ENCODE data around the gene DGCR8.

The DGCR8 gene

GRCh38 chr22:20056696-20057386 is 23.2 kb upstream of the DGCR8 start:
- peaks cover 7% of the 10 kb centered on the region; the same call in 1 of the 2 replicates for H3K36me3 ChIP-seq (ENCODE audit: control insufficient read depth, low read length)

DNA sequence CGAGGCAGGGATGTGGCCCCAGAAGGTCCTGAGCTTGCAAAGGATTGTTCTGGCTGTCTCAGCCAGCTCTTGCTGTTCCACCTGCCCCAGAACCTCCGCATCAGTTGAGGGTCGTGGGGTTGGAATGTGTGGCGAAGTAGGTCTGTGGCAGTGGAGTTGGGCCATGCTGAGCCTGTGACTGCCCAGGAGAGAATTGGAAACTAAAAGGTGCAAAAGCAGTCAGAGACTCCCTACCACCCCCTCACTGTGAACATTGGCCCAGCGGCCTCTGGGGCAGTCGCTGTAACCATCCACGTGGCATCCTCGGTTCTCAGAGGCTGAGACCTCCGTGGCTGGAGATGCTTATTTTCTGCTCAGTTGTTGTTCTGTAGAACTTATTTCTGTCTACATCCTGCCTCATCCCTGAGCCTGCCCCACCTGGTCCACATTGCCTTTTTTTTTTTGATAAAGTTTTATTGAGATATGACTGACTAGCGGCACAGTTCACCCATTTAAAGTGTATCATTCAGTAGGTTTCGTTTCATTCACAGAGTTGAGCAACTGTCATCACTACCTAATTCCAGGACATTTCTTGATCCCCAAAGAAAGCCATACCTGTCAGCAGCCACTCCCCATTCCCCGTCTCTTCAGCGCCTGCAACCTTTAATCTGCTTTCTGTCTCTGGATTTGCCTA is 22.3 kb upstream of the DGCR8 start:
- TF ChIP-seq CTCF (IDR thresholded peaks at IDR 0.05; ENCODE audit: low read depth, low read length, poor library complexity, severe bottlenecking) (no peak), EZH2phosphoT487 (IDR thresholded peaks at IDR 0.05; ENCODE audit: borderline replicate concordance, low read length) (no peak)
- H3K27me3 ChIP-seq (ENCODE audit: control insufficient read depth, low read length): no peaks in the 10 kb centered on the region
- no peaks in the 10 kb centered on the region for H3K4me1 ChIP-seq (ENCODE audit: control insufficient read depth, low read length)
- no peak overlapping the region for H3K4me3 ChIP-seq (ENCODE audit: low read length)
- H3F3A ChIP-seq (ENCODE audit: control insufficient read depth, insufficient read depth): no peaks in the 10 kb centered on the region
- H3K27ac ChIP-seq (ENCODE audit: low read depth, low read length): no peak overlapping the region
- H3K9me3 ChIP-seq (ENCODE audit: control insufficient read depth, insufficient read depth, low read length): no peaks in the 10 kb centered on the region
- H3K4me2 ChIP-seq (ENCODE audit: low read length): no peak overlapping the region
- H3K79me2 ChIP-seq (ENCODE audit: control insufficient read depth, low read length): no peaks in the 10 kb centered on the region
- no peaks in the 10 kb centered on the region for H3K9me2 ChIP-seq (replicated peaks; ENCODE audit: control insufficient read depth, low read length)
- no peaks in the 10 kb centered on the region for H4K20me1 ChIP-seq (ENCODE audit: control insufficient read depth, insufficient read depth, low read depth, low read length)
- H3K36me3 ChIP-seq (ENCODE audit: control insufficient read depth, low read length): peaks cover 7% of the 10 kb centered on the region; the same call in 1 of the 2 replicates

More at GRCh38 chr22:20056696-20057386, 23.2 kb upstream of the DGCR8 start:
- TF ChIP-seq EZH2phosphoT487 (IDR thresholded peaks at IDR 0.05; ENCODE audit: borderline replicate concordance, low read length) (no peak), CTCF (IDR thresholded peaks at IDR 0.05; ENCODE audit: low read depth, low read length, poor library complexity, severe bottlenecking) (no peak)
- no peaks in the 10 kb centered on the region for H3K9me2 ChIP-seq (replicated peaks; ENCODE audit: control insufficient read depth, low read length)
- no peaks in the 10 kb centered on the region for H3K27me3 ChIP-seq (ENCODE audit: control insufficient read depth, low read length)
- H3K9me3 ChIP-seq (ENCODE audit: control insufficient read depth, insufficient read depth, low read length): no peaks in the 10 kb centered on the region
- no peak overlapping the region for H3K27ac ChIP-seq (ENCODE audit: low read depth, low read length)
- H3F3A ChIP-seq (ENCODE audit: control insufficient read depth, insufficient read depth): no peaks in the 10 kb centered on the region
- no peaks in the 10 kb centered on the region for H3K79me2 ChIP-seq (ENCODE audit: control insufficient read depth, low read length)
- no peaks in the 10 kb centered on the region for H3K4me1 ChIP-seq (ENCODE audit: control insufficient read depth, low read length)
- H4K20me1 ChIP-seq (ENCODE audit: control insufficient read depth, insufficient read depth, low read depth, low read length): no peaks in the 10 kb centered on the region
- no peak overlapping the region for H3K4me2 ChIP-seq (ENCODE audit: low read length)
- H3K4me3 ChIP-seq (ENCODE audit: low read length): no peak overlapping the region

DNA sequence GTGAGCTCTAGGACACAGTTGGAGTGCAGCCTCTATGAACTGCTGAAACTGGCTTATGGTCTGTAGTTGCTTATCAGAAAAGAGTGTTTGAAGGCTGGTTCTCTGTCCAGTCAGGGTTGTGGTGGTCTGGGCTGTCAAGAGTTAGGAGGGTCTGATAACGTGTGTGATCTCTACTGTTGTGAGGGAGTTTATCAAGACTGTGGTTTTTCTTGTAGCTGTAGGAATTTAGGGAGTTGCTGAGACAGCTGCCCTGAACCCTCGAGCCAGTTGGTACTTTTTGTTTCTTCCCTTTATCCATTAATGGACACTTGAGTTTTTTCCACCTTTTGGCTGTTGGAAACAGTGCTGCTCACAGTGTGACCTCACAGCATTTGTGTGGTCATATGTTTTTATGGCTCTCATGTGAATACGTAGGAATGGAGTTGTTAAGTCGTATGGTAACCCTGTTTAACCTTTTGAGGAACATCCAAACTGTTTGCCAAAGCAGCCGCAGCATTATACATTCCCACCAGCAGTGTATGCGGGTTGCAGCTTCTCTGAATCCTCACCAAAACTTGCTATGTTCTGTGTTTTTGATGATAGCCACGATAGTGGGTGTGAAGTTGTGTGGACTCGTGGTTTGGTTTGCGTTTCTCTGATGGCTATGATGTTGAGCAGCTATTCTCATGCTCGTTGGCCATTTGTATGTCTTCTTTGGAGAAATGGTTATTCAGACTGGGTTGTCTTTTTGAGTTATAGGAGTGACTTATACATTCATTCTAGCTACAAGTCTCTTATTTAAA is 20.9 kb upstream of the DGCR8 start:
- Histone ChIP-seq H3K9me2 (replicated peaks; ENCODE audit: control insufficient read depth, low read length) (no peaks in the 10 kb centered on the region), H3K9me3 (ENCODE audit: control insufficient read depth, insufficient read depth, low read length) (no peaks in the 10 kb centered on the region), H3K4me1 (ENCODE audit: control insufficient read depth, low read length) (no peaks in the 10 kb centered on the region), H4K20me1 (ENCODE audit: control insufficient read depth, insufficient read depth, low read depth, low read length) (no peaks in the 10 kb centered on the region), H3F3A (ENCODE audit: control insufficient read depth, insufficient read depth) (no peaks in the 10 kb centered on the region), H3K27ac (ENCODE audit: low read depth, low read length) (no peak overlapping the region), H3K4me2 (ENCODE audit: low read length) (no peak overlapping the region), H3K27me3 (ENCODE audit: control insufficient read depth, low read length) (no peaks in the 10 kb centered on the region), H3K36me3 (ENCODE audit: control insufficient read depth, low read length) (peaks cover 4% of the 10 kb centered on the region; the same call in 1 of the 2 replicates), H3K4me3 (ENCODE audit: low read length) (no peak overlapping the region), H3K79me2 (ENCODE audit: control insufficient read depth, low read length) (no peaks in the 10 kb centered on the region)
- no peak for TF ChIP-seq EZH2phosphoT487 (IDR thresholded peaks at IDR 0.05; ENCODE audit: borderline replicate concordance, low read length)
- no peak for TF ChIP-seq CTCF (IDR thresholded peaks at IDR 0.05; ENCODE audit: low read depth, low read length, poor library complexity, severe bottlenecking)

Measured in DOHH2 (cell line).